Stimulated activated CD4-positive, alpha-beta T cell treated with anti-CD3 and anti-CD28 coated beads, TNF-alpha, amount 100 ng/mL, for 4 hours (primary cell): ENCODE data around the gene EXTL2.
A peak's percentile ranks its signal among the peaks of the same experiment; 100 is the strongest.
"Not testable (repeated sequence)": the region's sequence is repeated elsewhere in the genome, so short reads cannot be mapped to it uniquely, and the experiment has no call there.

Experiments
- DNase-seq, 3 experiments: peaks; one replicate each; pipeline ENCODE4 v3.0.0-alpha.2; 2020; ENCODE audit warnings: low read depth in 3 of 3

The EXTL2 gene

GRCh38 chr1:100903777-100904176, 9.1 kb upstream of the EXTL2 start:
- DNase-seq: no peak

- DNase-seq: no peak
Observed at GRCh38 chr1:100902365-100902764, 7.7 kb upstream of the EXTL2 start.

- peak; percentile 12 to 36 (median 18) for DNase-seq
Observed at GRCh38 chr1:100896481-100896982, 1.9 kb upstream of the EXTL2 start.

- peak; percentile 96 to 97 (median 96) for DNase-seq
Observed at GRCh38 chr1:100895540-100896480, 1.2 kb upstream of the EXTL2 start, which contains the start of gene SLC30A7. TSS of gene SLC30A7 (plus strand) at chr1:100896090. CDS start at chr1:100896263, 173 bp downstream.

GRCh38 chr1:100893718-100894117, 924 bp downstream of the EXTL2 start:
- DNase-seq: no peak

GRCh38 chr1:100892554-100892953, 2.1 kb downstream of the EXTL2 start:
- DNase-seq: no peak

GRCh38 chr1:100891380-100891779, 3.3 kb downstream of the EXTL2 start:
- DNase-seq: no peak

GRCh38 chr1:100889869-100890482, 4.7 kb downstream of the EXTL2 start:
- not testable (repeated sequence) for DNase-seq

GRCh38 chr1:100889007-100889406, 5.6 kb downstream of the EXTL2 start:
- not testable (repeated sequence) for DNase-seq

- no peak for DNase-seq
Observed at GRCh38 chr1:100883963-100884362, 10.7 kb downstream of the EXTL2 start.

GRCh38 chr1:100882698-100883097, 11.9 kb downstream of the EXTL2 start:
- no peak for DNase-seq

GRCh38 chr1:100881687-100882086, 13.0 kb downstream of the EXTL2 start:
- no peak for DNase-seq

- no peak for DNase-seq
Observed at GRCh38 chr1:100879422-100879821, 15.2 kb downstream of the EXTL2 start.

GRCh38 chr1:100876291-100876690, 18.4 kb downstream of the EXTL2 start:
- no peak for DNase-seq

GRCh38 chr1:100875228-100875627, 19.4 kb downstream of the EXTL2 start:
- DNase-seq: no peak

GRCh38 chr1:100874433-100874832, 20.2 kb downstream of the EXTL2 start:
- DNase-seq: no peak

- no peak for DNase-seq
Observed at GRCh38 chr1:100869996-100870395, 24.6 kb downstream of the EXTL2 start.

- DNase-seq: no peak
Observed at GRCh38 chr1:100868364-100868995, 26.2 kb downstream of the EXTL2 start.

GRCh38 chr1:100866901-100867206, 27.8 kb downstream of the EXTL2 start:
- no peak for DNase-seq

GRCh38 chr1:100866041-100866900, 28.4 kb downstream of the EXTL2 start:
- no peak for DNase-seq

GRCh38 chr1:100862591-100862990, 32.1 kb downstream of the EXTL2 start:
- DNase-seq: no peak
